HG03064 (cell line): ENCODE results near the gene DUSP18.
"Not testable (repeated sequence)": the region's sequence is repeated elsewhere in the genome, so short reads cannot be mapped to it uniquely, and the experiment has no call there.

ENCODE experiments used
- ATAC-seq: cut with Tn5 transposase; IDR thresholded peaks from one replicate; pipeline ENCODE4 v1.9.1; 2021; ENCODE audit warnings: low read depth; ENCODE audit not compliant: unreplicated experiment

Gene DUSP18

GRCh38 chr22:30667494-30668385 is at the start of gene DUSP18:
DUSP18 (minus strand) TSS chr22:30667875; CDS start chr22:30664003, 3,872 bp downstream.
- peak; percentile 70 for ATAC-seq

- no peak for ATAC-seq
These were observed 46.4 kb upstream of the DUSP18 start for GRCh38 chr22:30714062-30714461.

- no peak for ATAC-seq
These were observed 44.4 kb upstream of the DUSP18 start for GRCh38 chr22:30712094-30712493.

GRCh38 chr22:30709980-30710379 is 42.3 kb upstream of the DUSP18 start:
- not testable (repeated sequence) for ATAC-seq

- ATAC-seq, result no peak
These were observed 38.3 kb upstream of the DUSP18 start for GRCh38 chr22:30705710-30706651.

- ATAC-seq, result no peak
These were observed 37.3 kb upstream of the DUSP18 start for GRCh38 chr22:30704978-30705377.

GRCh38 chr22:30702856-30703255 is 35.2 kb upstream of the DUSP18 start:
- no peak for ATAC-seq

- ATAC-seq, result no peak
These were observed 34.2 kb upstream of the DUSP18 start for GRCh38 chr22:30701872-30702271.

- ATAC-seq, result no peak
These were observed 30.3 kb upstream of the DUSP18 start for GRCh38 chr22:30697975-30698374.

- ATAC-seq, result no peak
These were observed 28.4 kb upstream of the DUSP18 start for GRCh38 chr22:30695871-30696655.

- ATAC-seq, result no peak
These were observed 27.7 kb upstream of the DUSP18 start for GRCh38 chr22:30695351-30695851.

- ATAC-seq, result no peak
These were observed 27.1 kb upstream of the DUSP18 start, which contains the start of gene OSBP2 for GRCh38 chr22:30694640-30695350. OSBP2 (plus strand) TSS chr22:30694874; CDS start chr22:30694910, 36 bp downstream.

- ATAC-seq, result no peak
These were observed 26.5 kb upstream of the DUSP18 start for GRCh38 chr22:30694171-30694639.

GRCh38 chr22:30691204-30691603 is 23.5 kb upstream of the DUSP18 start:
- no peak for ATAC-seq

- ATAC-seq, result no peak
These were observed 21.9 kb upstream of the DUSP18 start for GRCh38 chr22:30689622-30690021.

GRCh38 chr22:30687358-30687757 is 19.7 kb upstream of the DUSP18 start:
- ATAC-seq, result no peak

- ATAC-seq, result no peak
These were observed 17.5 kb upstream of the DUSP18 start for GRCh38 chr22:30685178-30685577.

- no peak for ATAC-seq
These were observed 14.2 kb upstream of the DUSP18 start for GRCh38 chr22:30681831-30682230.

- ATAC-seq, result no peak
These were observed 13.5 kb upstream of the DUSP18 start for GRCh38 chr22:30680991-30681770.
